ENCODE measurements around the gene AKIRIN2. TPM values are rescaled to one million over a fixed set of nuclear protein-coding genes. Genes with fewer than 3 reads are reported as not detected.
"Not testable (repeated sequence)": the region's sequence is repeated elsewhere in the genome, so short reads cannot be mapped to it uniquely, and the experiment has no call there.

The AKIRIN2 gene
- total and polyA plus RNA-seq, 9 of the 15 experiments (the other 6 are each of a cell fraction or from before 2014, with no cell fraction given), result 5.8 to 63.9 (median 28.1) TPM

GRCh38 chr6:87690441-87690840 is 11.6 kb downstream of the AKIRIN2 start:
- no peak for ATAC-seq
- H3K4me1 ChIP-seq (replicated peaks in 1 of 2; ENCODE audit: control insufficient read depth in 2 of 2, insufficient read depth in 2 of 2, low read length in 2 of 2), result no peaks in the 10 kb centered on the region; a peak in 1 of 5 replicates
- WGBS (ENCODE audit: insufficient coverage, low coverage, missing lambda C conversion rate), result 81% methylated on average over 3 of the region's 3 CpGs
- H2AFZ ChIP-seq (ENCODE audit: low read depth, low read length), result no peak overlapping the region
- peaks cover 39% of the 10 kb centered on the region; the same call in 2 of the 3 replicates for H3K36me3 ChIP-seq (ENCODE audit: control insufficient read depth, insufficient read depth, low read length)
- no peak overlapping the region for H3K27ac ChIP-seq (ENCODE audit: extremely low read depth, low read depth, low read length)
- in situ Hi-C loops (cut with MboI) (no loop called here), intact Hi-C loops (cut with micrococcal nuclease) (loop anchor here (10.0 kb wide), 1 partner anchor 296 kb away; no protein-coding TSS in a partner anchor)
- no peak for FAIRE-seq
- H3K4me2 ChIP-seq (ENCODE audit: insufficient read depth, low read length), result no peak overlapping the region
- no TSS peak for BruUV-seq (replicated peaks)
- peaks cover 99% of the 10 kb centered on the region for H3K79me2 ChIP-seq (ENCODE audit: control insufficient read depth, insufficient read depth, low read length)
- ChIA-PET CTCF (ENCODE audit: low intra/inter-chr PET ratio) (no interaction called here), POLR2A (interaction anchor here (5.3 kb wide), 1 partner anchor 9 kb away, joined by 77 read pairs; the partner anchor contains the start of gene AKIRIN2)
- DNase-seq (ENCODE audit: extremely low read depth in 1 of 4, low spot score in 3 of 4), result no peak
- H3K27me3 ChIP-seq (ENCODE audit: control insufficient read depth in 2 of 2, insufficient read depth in 2 of 2, low read length in 2 of 2), result no peaks in the 10 kb centered on the region
- peaks cover 15% of the 10 kb centered on the region; the same call in 1 of the 2 replicates for H4K20me1 ChIP-seq (replicated peaks; ENCODE audit: control insufficient read depth, insufficient read depth, low read length)
- TF ChIP-seq HNRNPUL1 (IDR thresholded peaks at IDR 0.05; ENCODE audit: low read length), result no peak
- TF ChIP-seq CEBPG (CRISPR knock-in tag; IDR thresholded peaks at IDR 0.05), result no peak
- peak in 1 of 2 experiments; percentile 15; a peak in 1 of 4 replicates for TF ChIP-seq CEBPG (tag; conservative IDR thresholded peaks at IDR 0.05 in 1 of 2, IDR thresholded peaks at IDR 0.05 in 1 of 2)
- no peaks in the 10 kb centered on the region for H3K9me1 ChIP-seq (ENCODE audit: control insufficient read depth, insufficient read depth, low read length)
- no peak overlapping the region for H3K4me3 ChIP-seq
- no peaks in the 10 kb centered on the region for H3K9me3 ChIP-seq (replicated peaks; ENCODE audit: control insufficient read depth, insufficient read depth, low read depth, low read length)
- H3K9ac ChIP-seq (ENCODE audit: insufficient read depth in 1 of 2, low read depth in 2 of 2, low read length in 2 of 2), result no peak overlapping the region

- POLR2A ChIA-PET, result interaction anchor here (0.9 to 5.3 kb wide), 4 partner anchors 8 to 16 kb away, joined by 3 to 77 read pairs (median 4); partner anchors contain the start of gene AKIRIN2
Observed at GRCh38 chr6:87687893-87688292, 14.1 kb downstream of the AKIRIN2 start.

More at GRCh38 chr6:87687893-87688292, 14.1 kb downstream of the AKIRIN2 start:
- H3K27me3 ChIP-seq (ENCODE audit: control insufficient read depth in 2 of 2, insufficient read depth in 2 of 2, low read length in 2 of 2); H3K9me3 ChIP-seq (replicated peaks; ENCODE audit: control insufficient read depth, insufficient read depth, low read depth, low read length); intact Hi-C loops (cut with micrococcal nuclease); H3K4me3 ChIP-seq; H2AFZ ChIP-seq (ENCODE audit: low read depth, low read length); BruUV-seq (replicated peaks); DNase-seq (ENCODE audit: extremely low read depth in 1 of 4, low spot score in 3 of 4); H3K9me1 ChIP-seq (ENCODE audit: control insufficient read depth, insufficient read depth, low read length); FAIRE-seq; H3K4me1 ChIP-seq (replicated peaks in 1 of 2; ENCODE audit: control insufficient read depth in 2 of 2, insufficient read depth in 2 of 2, low read length in 2 of 2); H3K9ac ChIP-seq (ENCODE audit: insufficient read depth in 1 of 2, low read depth in 2 of 2, low read length in 2 of 2); ATAC-seq; CTCF ChIA-PET (ENCODE audit: low intra/inter-chr PET ratio); in situ Hi-C loops (cut with MboI); H3K27ac ChIP-seq (ENCODE audit: extremely low read depth, low read depth, low read length); H3K4me2 ChIP-seq (ENCODE audit: insufficient read depth, low read length): not testable (repeated sequence)
- peaks cover 11% of the 10 kb centered on the region; the same call in 1 of the 2 replicates for H4K20me1 ChIP-seq (replicated peaks; ENCODE audit: control insufficient read depth, insufficient read depth, low read length)
- 89% methylated on average over 8 of the region's 9 CpGs for WGBS (ENCODE audit: insufficient coverage, low coverage, missing lambda C conversion rate)
- peaks cover 99% of the 10 kb centered on the region for H3K79me2 ChIP-seq (ENCODE audit: control insufficient read depth, insufficient read depth, low read length)
- H3K36me3 ChIP-seq (ENCODE audit: control insufficient read depth, insufficient read depth, low read length), result peaks cover 30% of the 10 kb centered on the region; the same call in 2 of the 3 replicates
